Ectodermal cell (in vitro differentiated cells): ENCODE data around the gene TMEM38A.
"Not testable (repeated sequence)": the region's sequence is repeated elsewhere in the genome, so short reads cannot be mapped to it uniquely, and the experiment has no call there.

Experiments used
- H3K27ac ChIP-seq: 2 replicates; pipeline ENCODE4 v1.7.0; 2013; ENCODE audit warnings: mild to moderate bottlenecking, low read depth, low read length; ENCODE audit not compliant: insufficient read depth, poor library complexity, severe bottlenecking
- H3K27me3 ChIP-seq: 2 replicates; pipeline ENCODE4 v1.7.0; 2013; ENCODE audit warnings: mild to moderate bottlenecking, low read length; ENCODE audit not compliant: insufficient read depth, control insufficient read depth, poor library complexity, severe bottlenecking
- H3K36me3 ChIP-seq: one replicate; pipeline ENCODE4 v1.7.0; 2013; ENCODE audit warnings: low read length; ENCODE audit not compliant: control insufficient read depth, insufficient read depth
- H3K4me1 ChIP-seq: one replicate; pipeline ENCODE4 v1.7.0; 2013; ENCODE audit warnings: low read length; ENCODE audit not compliant: control insufficient read depth, insufficient read depth
- H3K4me3 ChIP-seq: 2 replicates; pipeline ENCODE4 v1.7.0; 2013; ENCODE audit warnings: low read depth, low read length, control low read depth; ENCODE audit not compliant: insufficient read depth
- H3K9me3 ChIP-seq: 2 replicates; pipeline ENCODE4 v1.7.0; 2013; ENCODE audit warnings: mild to moderate bottlenecking, low read length, moderate library complexity; ENCODE audit not compliant: control insufficient read depth
- WGBS, 2 experiments: methylation state at CpG; one replicate each; pipeline ENCODE4 v1.1.7; 2013; ENCODE audit warnings: missing lambda C conversion rate in 2 of 2; 5-methylcytosine and 5-hydroxymethylcytosine counted together

Gene TMEM38A

DNA sequence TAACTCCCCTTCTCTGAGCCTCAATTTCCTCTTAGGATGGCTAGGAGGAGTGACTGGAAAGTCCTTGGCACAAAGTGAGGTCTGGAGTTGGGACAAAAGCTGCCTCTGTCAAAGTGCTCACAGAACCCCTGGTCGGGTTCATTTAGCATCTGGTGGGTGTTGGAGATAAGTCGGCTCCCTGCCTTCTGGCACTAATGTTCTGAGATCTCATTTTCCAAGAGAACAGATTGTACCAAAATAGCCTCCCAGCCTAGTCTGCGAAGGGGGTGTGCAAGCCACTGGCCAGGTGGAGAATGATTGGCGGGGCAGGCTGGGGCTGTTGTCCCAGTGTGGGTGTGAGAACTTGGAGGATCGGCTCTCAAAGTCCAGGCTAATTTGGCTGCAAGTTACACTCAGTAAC is 38.0 kb downstream of the TMEM38A start:
- Histone ChIP-seq H3K27ac (no peak overlapping the region), H3K36me3 (no peaks in the 10 kb centered on the region), H3K9me3 (no peaks in the 10 kb centered on the region), H3K4me1 (no peaks in the 10 kb centered on the region), H3K4me3 (no peak overlapping the region), H3K27me3 (no peaks in the 10 kb centered on the region)
- WGBS, 2 experiments, result 85 to 92% methylated on average over 5 of the region's 5 CpGs

DNA sequence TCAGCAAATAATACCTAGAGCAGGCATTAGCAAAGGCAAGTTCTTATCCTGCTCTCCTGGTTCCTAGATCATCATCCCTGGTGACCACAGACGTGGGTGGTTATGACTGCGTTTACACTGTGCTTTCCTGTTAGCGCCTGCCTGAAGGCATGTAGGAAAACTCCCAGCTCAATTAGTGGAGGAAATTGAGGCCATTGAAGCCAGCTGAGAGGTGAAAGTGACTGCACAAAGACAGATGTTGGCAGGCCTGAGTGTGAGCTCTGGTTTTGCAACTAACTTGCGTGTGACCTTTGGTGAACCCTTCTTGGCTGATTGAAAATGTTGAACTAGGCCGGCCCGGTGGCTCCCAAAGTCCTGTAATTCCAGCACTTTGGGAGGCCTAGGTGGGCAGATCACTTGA is 41.2 kb downstream of the TMEM38A start:
- no peaks in the 10 kb centered on the region for H3K36me3 ChIP-seq
- no peak overlapping the region for H3K27ac ChIP-seq
- H3K27me3 ChIP-seq, result no peaks in the 10 kb centered on the region
- no peaks in the 10 kb centered on the region for H3K4me1 ChIP-seq
- WGBS, 2 experiments, result 87 to 89% methylated on average over 6 of the region's 6 CpGs
- H3K4me3 ChIP-seq, result no peak overlapping the region
- H3K9me3 ChIP-seq, result no peaks in the 10 kb centered on the region

DNA sequence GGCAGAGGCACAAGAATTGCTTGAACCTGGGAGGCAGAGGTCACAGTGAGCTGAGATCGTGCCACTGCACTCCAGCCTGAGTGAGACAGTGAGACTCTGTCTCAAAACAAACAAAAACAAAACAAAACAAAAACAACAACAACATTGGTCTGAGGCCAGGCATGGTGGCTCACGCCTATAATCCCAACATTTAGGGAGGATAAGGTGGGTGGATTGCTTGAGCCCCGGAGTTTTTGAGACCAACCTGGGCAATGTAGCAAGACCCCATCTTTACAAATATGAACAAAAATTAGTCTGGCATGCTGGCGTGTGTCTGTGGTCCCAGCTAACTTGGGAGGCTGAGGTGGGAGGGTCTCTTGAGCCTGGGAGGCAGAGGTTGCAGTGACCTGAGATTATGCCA is 42.7 kb downstream of the TMEM38A start:
- 80 to 93% methylated on average over 4 of the region's 4 CpGs for WGBS, 2 experiments

DNA sequence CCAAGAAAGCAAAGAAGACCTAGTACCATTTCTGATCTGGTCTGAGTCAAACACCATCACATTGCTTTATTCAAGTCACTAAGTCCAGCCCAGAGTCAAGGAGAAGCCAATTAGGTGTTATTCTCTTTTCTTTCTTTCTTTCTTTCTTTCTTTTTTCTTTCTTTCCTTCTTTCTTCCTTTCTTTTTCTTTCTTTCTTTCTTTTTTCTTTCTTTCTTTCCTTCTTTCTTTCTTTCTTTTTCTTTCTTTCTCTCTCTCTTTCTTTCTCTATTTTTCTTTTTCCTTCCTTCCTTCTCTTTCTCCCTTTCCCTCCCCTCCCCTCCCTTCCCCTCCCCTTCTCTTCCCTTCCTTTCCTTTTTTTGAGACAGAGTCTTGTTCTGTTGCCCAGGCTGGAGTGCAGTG is 49.9 kb downstream of the TMEM38A start:
- H3K9me3 ChIP-seq, H3K4me1 ChIP-seq, H3K27ac ChIP-seq, H3K36me3 ChIP-seq, H3K4me3 ChIP-seq, H3K27me3 ChIP-seq: not testable (repeated sequence)

More for the DNA sequence above, 42.7 kb downstream of the TMEM38A start:
- Histone ChIP-seq H3K4me1 (no peaks in the 10 kb centered on the region), H3K27ac (no peak overlapping the region), H3K9me3 (no peaks in the 10 kb centered on the region), H3K36me3 (no peaks in the 10 kb centered on the region), H3K4me3 (no peak overlapping the region), H3K27me3 (no peaks in the 10 kb centered on the region)

DNA sequence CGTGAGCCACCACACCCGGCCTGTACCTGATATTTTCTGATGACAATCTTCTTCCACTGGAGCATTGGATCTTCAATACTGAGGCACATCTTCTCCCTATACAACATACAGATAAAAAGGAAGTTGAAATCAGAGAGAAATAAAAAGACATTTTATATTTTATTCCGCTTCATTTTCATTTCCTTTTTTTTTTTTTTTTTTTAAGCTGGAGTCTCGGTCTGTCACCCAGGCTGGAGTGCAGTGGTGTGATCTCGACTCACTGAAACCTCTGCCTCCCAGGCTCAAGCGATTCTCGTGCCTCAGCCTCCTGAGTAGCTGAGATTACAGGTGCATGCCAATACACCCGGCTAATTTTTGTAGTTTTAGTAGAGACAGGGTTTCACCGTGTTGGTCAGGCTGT is 51.4 kb downstream of the TMEM38A start:
- H3K36me3 ChIP-seq, H3K9me3 ChIP-seq, H3K27me3 ChIP-seq, H3K4me1 ChIP-seq, H3K27ac ChIP-seq, H3K4me3 ChIP-seq: not testable (repeated sequence)
- 80 to 89% methylated on average over 9 of the region's 9 CpGs for WGBS, 2 experiments

DNA sequence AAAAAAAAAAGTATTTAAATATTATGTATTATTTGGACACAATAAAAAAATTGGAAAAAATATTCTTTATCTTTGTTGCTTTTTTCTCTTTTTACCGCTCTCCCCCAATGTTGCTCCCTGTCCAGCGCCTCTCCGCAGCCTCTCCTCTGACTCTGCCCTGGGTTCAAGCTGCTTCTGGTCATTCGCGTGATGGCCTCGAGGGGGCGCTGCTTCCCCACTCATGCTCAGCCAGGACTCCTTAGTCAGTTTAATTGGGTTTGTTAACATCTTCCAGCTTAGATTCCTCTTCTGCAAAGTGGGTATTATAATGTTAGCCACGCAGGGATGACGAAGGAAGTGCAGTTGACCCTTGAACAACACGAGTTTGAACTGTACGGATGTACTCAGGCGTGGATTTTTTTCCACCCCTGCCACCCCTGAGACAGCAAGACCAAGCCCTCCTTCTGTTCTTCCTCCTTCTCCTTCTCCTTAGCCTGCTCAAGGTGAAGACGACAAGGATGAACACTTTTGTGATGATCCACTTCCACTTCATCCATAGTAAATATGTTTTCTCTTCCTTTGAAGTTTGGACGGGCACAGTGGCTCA is 53.9 kb downstream of the TMEM38A start:
- Histone ChIP-seq H3K9me3 (no peaks in the 10 kb centered on the region), H3K27ac (no peak overlapping the region), H3K36me3 (no peaks in the 10 kb centered on the region), H3K4me1 (no peaks in the 10 kb centered on the region), H3K4me3 (no peak overlapping the region), H3K27me3 (no peaks in the 10 kb centered on the region)
- 32 to 33% methylated on average over 14 of the region's 14 CpGs for WGBS, 2 experiments

DNA sequence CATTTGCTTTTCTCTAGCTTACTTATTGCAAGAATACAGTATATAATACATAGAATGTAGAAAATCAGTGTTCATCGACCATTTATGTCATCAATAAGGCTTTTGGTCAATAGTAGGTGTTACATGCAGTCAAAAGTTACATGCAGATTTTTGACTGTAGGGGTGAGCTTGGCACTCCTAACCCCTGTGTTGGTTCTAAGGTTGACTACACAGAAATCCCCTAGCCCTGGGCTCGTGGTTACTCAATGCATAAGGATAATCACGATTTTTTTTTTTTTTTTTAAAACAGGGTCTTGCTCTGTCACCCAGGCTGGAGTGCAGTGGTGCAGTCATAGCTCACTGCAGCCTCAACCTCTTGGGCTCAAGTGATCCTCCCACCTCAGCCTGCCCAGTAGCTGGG is 54.7 kb downstream of the TMEM38A start:
- Histone ChIP-seq H3K4me1 (no peaks in the 10 kb centered on the region), H3K4me3 (no peak overlapping the region), H3K36me3 (no peaks in the 10 kb centered on the region), H3K27me3 (no peaks in the 10 kb centered on the region), H3K9me3 (no peaks in the 10 kb centered on the region), H3K27ac (no peak overlapping the region)
- 76 to 80% methylated on average over 3 of the region's 3 CpGs for WGBS, 2 experiments

DNA sequence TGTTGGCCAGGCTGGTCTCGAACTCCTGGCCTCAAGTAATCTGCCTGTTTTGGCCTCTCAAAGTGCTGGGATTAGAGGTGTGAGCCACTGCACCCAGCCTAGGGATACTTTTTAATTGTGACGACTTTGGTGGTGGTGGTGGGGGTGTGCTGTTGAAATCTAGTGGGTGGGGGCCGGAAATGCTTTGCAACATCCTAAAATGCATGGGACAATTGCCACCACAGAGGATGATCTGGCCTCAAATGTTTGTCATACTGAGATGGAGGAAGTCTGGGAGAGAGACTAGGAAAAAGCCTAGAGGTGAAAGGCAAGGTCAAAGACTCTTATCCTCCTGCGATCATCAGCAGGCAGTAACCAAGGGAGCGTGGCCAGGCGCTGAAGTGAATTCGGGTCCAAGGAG is 60.1 kb downstream of the TMEM38A start:
- WGBS, 2 experiments, result 87% methylated on average over 7 of the region's 7 CpGs

DNA sequence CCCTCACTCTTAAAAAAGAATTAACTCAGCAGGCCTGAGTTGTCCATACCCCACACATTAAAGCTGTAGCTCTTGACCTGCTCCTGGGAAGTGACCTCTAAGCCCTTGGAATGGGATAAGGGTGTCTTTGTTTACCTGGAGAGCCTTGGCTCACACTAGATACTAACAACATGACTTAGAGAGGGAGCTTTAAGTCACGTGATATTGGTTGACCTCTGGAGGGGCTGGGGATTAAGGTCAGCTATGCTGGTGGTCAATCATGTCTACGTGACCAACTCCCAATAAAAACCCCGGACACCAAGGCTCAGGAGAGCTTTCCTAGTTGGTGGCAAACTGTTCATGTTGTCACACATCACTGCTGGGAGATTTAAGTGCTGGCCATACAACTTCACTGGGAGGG is 61.7 kb downstream of the TMEM38A start:
- Histone ChIP-seq H3K36me3 (no peaks in the 10 kb centered on the region), H3K4me3 (no peak overlapping the region), H3K27ac (no peak overlapping the region), H3K4me1 (no peaks in the 10 kb centered on the region), H3K27me3 (no peaks in the 10 kb centered on the region), H3K9me3 (no peaks in the 10 kb centered on the region)
- WGBS, 2 experiments, result 85 to 88% methylated on average over 3 of the region's 3 CpGs

More for the DNA sequence above, 60.1 kb downstream of the TMEM38A start:
- Histone ChIP-seq H3K9me3 (no peaks in the 10 kb centered on the region), H3K4me1 (no peaks in the 10 kb centered on the region), H3K27ac (no peak overlapping the region), H3K27me3 (no peaks in the 10 kb centered on the region), H3K36me3 (no peaks in the 10 kb centered on the region), H3K4me3 (no peak overlapping the region)

DNA sequence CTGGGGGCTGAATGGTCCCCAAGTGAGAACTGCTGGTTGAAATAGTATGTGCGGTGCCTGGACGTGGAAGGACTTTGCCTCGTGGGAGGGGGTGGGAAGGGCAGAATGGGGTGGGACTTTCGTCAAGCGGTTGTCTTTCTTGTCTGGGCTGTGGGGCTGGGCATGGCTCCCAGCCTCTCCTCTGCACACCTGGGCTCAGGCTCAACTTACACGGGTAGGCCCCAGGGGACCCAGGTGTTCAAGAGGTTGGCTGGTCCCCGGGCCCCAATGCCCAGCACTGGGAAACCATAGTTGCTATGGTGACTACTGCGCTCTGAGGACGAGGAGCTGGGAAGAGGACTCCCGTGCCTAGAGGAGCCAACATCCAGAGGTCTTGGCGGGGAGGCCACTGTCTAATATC is 66.0 kb downstream of the TMEM38A start:
- no peaks in the 10 kb centered on the region for H3K4me1 ChIP-seq
- no peaks in the 10 kb centered on the region for H3K36me3 ChIP-seq
- WGBS, 2 experiments, result 87 to 88% methylated on average over 11 of the region's 11 CpGs
- H3K9me3 ChIP-seq, result no peaks in the 10 kb centered on the region
- no peak overlapping the region for H3K27ac ChIP-seq
- H3K4me3 ChIP-seq, result no peak overlapping the region
- no peaks in the 10 kb centered on the region for H3K27me3 ChIP-seq

DNA sequence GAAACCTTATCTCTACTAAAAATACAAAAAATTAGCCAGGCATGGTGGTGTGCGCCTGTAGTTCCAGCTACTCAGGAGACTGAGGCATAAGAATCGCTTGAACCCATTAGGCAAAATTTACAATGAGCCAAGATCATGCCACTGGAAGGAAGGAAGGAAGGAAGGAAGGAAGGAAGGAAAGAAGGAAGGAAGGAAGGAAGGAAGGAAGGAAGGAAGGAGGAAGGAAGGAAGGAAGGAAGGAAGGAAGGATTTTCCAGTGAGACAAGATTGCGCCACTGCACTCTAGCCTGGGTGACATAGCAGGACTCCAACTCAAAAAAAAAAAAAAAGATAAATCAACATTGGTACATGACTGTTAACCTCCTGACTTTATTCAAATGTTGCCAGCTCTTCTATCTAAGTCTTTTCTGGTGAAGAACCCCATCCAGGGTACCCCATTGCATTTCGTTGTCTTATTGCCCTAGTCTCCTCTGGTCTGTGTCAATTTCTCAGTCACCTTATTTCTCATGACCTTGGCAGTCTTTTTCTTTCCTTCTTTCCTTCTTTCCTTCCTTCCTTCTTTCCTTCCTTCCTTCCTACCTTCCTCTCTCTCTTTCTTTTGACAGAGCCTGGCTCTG is 74.8 kb downstream of the TMEM38A start:
- H3K4me3 ChIP-seq, H3K9me3 ChIP-seq, H3K27me3 ChIP-seq, H3K27ac ChIP-seq, H3K36me3 ChIP-seq, H3K4me1 ChIP-seq: not testable (repeated sequence)
- WGBS, 2 experiments, result 88 to 91% methylated on average over 4 of the region's 4 CpGs
